Activated T-helper 17 cell treated with anti-CD3 and anti-CD28 coated beads, Interleukin-2, amount 50 U/mL, for 72 hours (primary cell): ENCODE data around the gene CEP120. TPM values are rescaled to one million over a fixed set of nuclear protein-coding genes. Genes with fewer than 3 reads are reported as not detected.

Experiments used
- ATAC-seq: fragments of 150-1000 bp; cut with Tn5 transposase; replicated peaks from 2 replicates; pipeline ENCODE4 v1.10.0; 2021; ENCODE audit warnings: mild to moderate bottlenecking, moderate library complexity
- H3K27ac Mint-ChIP-seq: one replicate; pipeline ENCODE4 v1.8.0; 2022; ENCODE audit warnings: mixed read lengths
- H3K27me3 Mint-ChIP-seq: one replicate; pipeline ENCODE4 v1.8.0; 2022; ENCODE audit warnings: mixed read lengths
- H3K36me3 Mint-ChIP-seq: one replicate; pipeline ENCODE4 v1.8.0; 2022; ENCODE audit warnings: low read depth, mild to moderate bottlenecking, mixed read lengths
- H3K4me1 Mint-ChIP-seq: one replicate; pipeline ENCODE4 v1.8.0; 2022; ENCODE audit warnings: mixed read lengths
- H3K4me3 Mint-ChIP-seq: one replicate; pipeline ENCODE4 v1.8.0; 2022; ENCODE audit warnings: mild to moderate bottlenecking, mixed read lengths
- H3K9me3 Mint-ChIP-seq: one replicate; pipeline ENCODE4 v1.8.0; 2022; ENCODE audit warnings: mixed read lengths
- total RNA-seq, 2 donors: library from RNA; stranded (reverse); gene quantifications; one replicate each; pipeline ENCODE4 v1.2.3, GENCODE V29; 2022

Gene CEP120
- total RNA-seq, 2 donors from 2014 or later, result 20.3 to 34.5 TPM

DNA sequence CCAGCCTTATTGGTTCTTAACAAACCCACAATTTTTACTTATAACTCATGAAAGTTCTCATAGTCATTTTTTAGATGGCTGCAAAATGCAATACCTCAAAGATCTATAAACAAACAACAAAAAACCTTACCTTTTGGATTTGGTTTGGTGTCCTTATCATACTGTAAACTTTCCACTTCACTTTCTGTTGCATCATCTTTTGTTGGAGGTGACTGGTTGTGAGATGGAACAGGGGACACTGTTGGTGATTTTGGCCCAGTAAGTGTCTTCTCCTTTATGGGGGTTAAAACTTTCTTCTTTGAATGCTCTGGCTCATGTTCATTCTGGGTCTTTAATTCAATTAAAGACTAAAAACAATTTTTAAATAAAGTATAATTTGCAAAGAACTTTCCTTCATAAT, 33.4 kb downstream of the CEP120 start:
- Mint-ChIP-seq H3K27me3 (no peaks in the 10 kb centered on the region), H3K4me1 (no peaks in the 10 kb centered on the region), H3K9me3 (no peaks in the 10 kb centered on the region), H3K27ac (no peak overlapping the region), H3K4me3 (no peak overlapping the region), H3K36me3 (peaks cover 95% of the 10 kb centered on the region)
- ATAC-seq, result no peak

DNA sequence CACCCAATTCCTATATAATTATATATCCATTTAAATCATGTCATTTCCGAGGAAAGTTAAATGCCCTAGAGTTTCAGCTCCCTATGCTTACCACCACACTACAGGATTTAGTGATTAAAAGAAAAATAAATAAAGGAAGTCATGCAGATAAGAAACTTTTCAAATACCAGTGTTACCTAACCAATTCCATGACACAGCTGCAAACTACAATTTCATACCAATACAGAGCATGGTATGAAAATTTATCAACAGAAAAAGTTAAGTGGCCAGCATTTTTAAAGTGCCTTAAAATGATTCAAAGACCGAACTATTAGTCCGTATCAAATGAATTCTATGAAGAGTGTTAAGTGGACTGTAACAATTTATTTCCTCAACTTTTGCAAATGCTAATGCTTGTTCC, 35.9 kb downstream of the CEP120 start:
- H3K36me3 Mint-ChIP-seq, result peaks cover 94% of the 10 kb centered on the region
- no peaks in the 10 kb centered on the region for H3K4me1 Mint-ChIP-seq
- no peaks in the 10 kb centered on the region for H3K27me3 Mint-ChIP-seq

DNA sequence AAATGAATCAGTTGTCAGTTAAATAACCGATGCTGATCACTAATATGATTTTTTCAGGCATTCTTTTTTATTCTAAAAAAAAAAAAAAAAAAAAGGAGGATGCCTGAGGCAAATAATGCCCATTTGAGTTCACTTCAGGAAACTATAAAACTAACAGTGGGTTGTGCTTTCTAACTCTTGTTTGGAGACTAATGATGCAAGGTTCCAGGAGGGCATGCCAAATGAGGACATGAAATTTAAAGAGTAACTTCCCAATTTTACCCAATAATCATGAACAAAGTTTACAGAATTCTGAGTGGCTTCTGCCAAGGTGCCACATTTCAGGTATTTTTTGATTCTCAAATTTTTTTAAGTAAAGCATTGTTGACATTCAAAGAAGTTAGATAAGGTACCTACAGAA, 41.0 kb downstream of the CEP120 start:
- H3K4me1 Mint-ChIP-seq, result no peaks in the 10 kb centered on the region
- no peak overlapping the region for H3K4me3 Mint-ChIP-seq
- H3K27me3 Mint-ChIP-seq, result no peaks in the 10 kb centered on the region
- no peak overlapping the region for H3K27ac Mint-ChIP-seq
- no peaks in the 10 kb centered on the region for H3K9me3 Mint-ChIP-seq
- ATAC-seq, result no peak
- peaks cover 97% of the 10 kb centered on the region for H3K36me3 Mint-ChIP-seq

More for the DNA sequence above, 35.9 kb downstream of the CEP120 start:
- H3K4me3 Mint-ChIP-seq, result no peak overlapping the region
- H3K9me3 Mint-ChIP-seq, result no peaks in the 10 kb centered on the region
- no peak for ATAC-seq
- H3K27ac Mint-ChIP-seq, result no peak overlapping the region

DNA sequence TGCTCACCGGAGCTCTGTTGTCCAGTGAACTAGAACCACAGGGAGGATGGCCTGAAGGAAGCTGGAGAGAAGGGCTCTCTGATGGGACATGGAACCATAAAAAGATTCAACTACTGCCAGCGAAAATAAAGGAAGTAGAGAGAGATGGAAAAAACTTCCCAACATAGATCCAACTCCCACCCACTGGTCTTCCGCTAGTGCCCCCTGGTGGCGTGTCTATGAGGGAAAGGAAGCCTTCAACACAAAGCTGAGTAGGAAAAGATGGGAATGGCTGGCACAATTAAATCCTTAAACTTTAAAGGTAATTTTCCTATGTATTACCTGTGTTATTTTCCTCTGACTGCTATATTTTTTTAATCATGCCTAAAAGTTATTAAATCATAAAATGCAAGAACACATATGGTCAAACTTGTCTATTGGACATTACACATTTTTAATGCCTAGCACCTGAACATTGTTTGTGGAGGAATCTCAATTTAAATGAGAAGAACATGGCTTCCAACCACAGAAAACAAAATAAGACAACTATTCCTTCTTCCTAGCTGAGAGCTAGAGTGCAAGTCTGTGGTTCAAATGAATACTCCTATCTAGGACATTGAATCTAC, 51.5 kb downstream of the CEP120 start:
- no peak for ATAC-seq
- Mint-ChIP-seq H3K4me3 (no peak overlapping the region), H3K4me1 (peaks cover 7% of the 10 kb centered on the region), H3K36me3 (peaks cover 74% of the 10 kb centered on the region), H3K27me3 (no peaks in the 10 kb centered on the region), H3K27ac (no peak overlapping the region), H3K9me3 (no peaks in the 10 kb centered on the region)

DNA sequence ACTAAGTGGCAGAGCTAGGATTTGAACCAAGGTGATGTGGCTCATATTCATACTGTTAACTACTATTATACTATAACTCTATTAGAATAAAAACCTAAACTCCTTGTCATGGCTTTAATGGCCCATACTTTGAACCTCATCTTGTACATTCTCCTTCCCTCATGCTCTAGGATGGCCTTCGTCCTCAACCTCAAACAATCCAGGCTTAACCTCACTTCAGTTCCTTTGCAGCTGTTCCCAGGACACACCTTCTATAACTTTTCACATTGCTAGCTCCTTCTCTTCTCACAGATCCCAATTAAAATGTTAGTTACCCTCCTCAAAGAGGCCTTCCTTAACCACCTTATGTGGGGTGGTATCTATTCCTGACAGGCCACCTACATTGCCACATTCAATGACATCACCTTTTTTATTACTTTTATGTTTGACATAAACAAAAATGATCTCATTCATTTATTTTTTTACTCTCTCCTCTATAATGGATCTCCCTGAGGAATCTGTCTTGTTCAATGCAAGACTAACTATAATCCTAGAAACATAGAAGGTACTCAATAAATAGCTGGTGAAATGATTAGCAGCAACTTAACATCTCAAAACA, 53.7 kb downstream of the CEP120 start:
- Mint-ChIP-seq H3K4me1 (peaks cover 9% of the 10 kb centered on the region), H3K4me3 (no peak overlapping the region), H3K36me3 (peaks cover 64% of the 10 kb centered on the region), H3K9me3 (no peaks in the 10 kb centered on the region), H3K27me3 (no peaks in the 10 kb centered on the region), H3K27ac (peak overlapping the region; percentile 2)
- no peak for ATAC-seq

DNA sequence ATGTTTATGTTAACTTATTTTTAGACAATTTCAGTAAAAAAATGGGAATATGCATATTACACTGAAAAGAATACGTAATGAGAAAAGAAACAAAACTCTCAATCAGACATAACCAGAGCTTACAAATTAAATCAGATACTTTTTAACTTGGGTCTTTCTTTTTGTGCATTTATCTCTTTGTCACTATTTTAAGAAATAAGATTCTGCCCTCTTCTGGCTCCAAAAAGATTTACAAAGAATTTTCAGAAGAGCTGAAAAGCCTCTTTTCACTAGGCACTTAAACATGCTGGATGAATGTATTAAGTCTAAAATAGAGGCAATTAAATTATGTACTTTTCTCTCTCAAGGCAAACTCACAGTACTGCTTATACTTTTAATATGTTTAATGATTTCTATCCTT, 55.5 kb downstream of the CEP120 start:
- H3K36me3 Mint-ChIP-seq, result peaks cover 57% of the 10 kb centered on the region
- no peak overlapping the region for H3K4me3 Mint-ChIP-seq
- no peaks in the 10 kb centered on the region for H3K9me3 Mint-ChIP-seq
- ATAC-seq, result no peak
- H3K27ac Mint-ChIP-seq, result no peak overlapping the region
- no peaks in the 10 kb centered on the region for H3K27me3 Mint-ChIP-seq
- H3K4me1 Mint-ChIP-seq, result peaks cover 9% of the 10 kb centered on the region

DNA sequence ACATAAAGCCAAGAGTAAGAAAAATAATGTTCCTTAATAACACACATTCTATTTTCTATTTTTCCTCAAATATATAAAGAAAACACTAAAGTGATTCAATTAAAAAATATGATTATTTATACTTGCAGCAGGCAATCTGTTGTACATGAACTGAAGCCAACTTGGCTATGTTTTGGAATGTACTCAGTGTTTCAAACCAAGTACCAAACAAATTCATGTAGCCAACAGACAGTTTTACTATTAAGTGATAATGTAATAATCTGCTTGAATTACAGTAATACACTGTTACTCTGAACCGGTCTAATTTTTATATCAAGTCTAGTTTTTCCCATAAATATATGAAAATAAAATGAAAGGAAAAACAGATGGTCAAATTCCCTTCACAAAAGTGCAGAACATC, 58.0 kb downstream of the CEP120 start:
- H3K4me3 Mint-ChIP-seq, result no peak overlapping the region
- peaks cover 5% of the 10 kb centered on the region for H3K4me1 Mint-ChIP-seq
- no peak overlapping the region for H3K27ac Mint-ChIP-seq
- ATAC-seq, result no peak
- H3K27me3 Mint-ChIP-seq, result no peaks in the 10 kb centered on the region
- peaks cover 61% of the 10 kb centered on the region for H3K36me3 Mint-ChIP-seq
- no peaks in the 10 kb centered on the region for H3K9me3 Mint-ChIP-seq

DNA sequence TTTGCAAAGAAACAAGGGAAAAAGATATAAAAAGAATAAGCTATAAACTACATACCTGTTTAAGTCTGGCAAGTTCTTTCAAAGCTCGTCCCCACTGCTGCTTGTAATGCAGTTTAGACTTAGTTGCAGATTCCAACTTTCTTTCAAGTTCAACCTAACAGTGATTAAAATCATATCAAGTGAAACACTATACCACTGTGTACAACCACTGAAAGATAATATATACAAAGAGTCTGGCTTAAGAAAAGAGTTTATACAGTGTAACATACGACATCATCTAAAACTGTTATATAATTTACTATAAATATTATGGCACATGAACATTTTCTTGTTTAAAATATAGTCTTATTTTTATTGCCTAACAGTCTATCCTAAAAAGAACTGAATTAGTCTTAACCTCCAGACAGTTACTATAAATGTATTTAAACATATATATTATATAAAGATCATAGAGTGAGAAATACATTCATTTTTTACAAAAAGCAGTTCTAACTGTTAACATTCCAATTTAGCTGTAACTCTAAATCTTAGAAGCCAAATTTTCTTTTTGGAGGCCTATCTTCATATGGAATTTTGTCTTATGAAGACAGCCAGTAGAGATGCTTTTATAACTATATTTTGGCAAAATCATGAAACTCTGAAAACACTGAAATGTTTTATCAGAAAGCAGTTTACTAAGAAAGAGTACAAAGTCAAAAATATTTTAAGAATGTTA, 58.6 kb downstream of the CEP120 start:
- Mint-ChIP-seq H3K27me3 (no peaks in the 10 kb centered on the region), H3K9me3 (no peaks in the 10 kb centered on the region), H3K4me3 (no peak overlapping the region), H3K27ac (no peak overlapping the region), H3K4me1 (peaks cover 5% of the 10 kb centered on the region), H3K36me3 (peaks cover 66% of the 10 kb centered on the region)
- ATAC-seq, result no peak

DNA sequence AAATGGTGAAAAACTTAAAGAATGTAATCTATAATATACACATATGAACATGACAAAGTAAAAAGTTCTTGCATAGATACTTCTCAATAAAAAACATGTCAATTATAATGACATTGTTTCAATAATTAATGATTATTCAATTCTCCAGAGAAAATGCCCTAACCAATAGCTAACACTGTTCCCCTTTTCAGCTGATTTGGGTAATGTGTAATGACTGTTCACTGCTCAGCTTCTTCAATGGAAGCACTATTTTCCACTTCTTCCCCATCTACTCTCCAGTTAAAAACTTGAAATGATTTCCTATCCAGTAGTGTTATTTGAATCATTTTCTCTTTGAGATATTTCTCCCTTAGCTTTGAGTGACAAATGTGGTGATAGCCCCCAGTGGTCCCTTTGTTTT, 62.3 kb downstream of the CEP120 start:
- Mint-ChIP-seq H3K4me3 (no peak overlapping the region), H3K27ac (no peak overlapping the region), H3K27me3 (no peaks in the 10 kb centered on the region), H3K4me1 (no peaks in the 10 kb centered on the region), H3K9me3 (peaks cover 3% of the 10 kb centered on the region), H3K36me3 (peaks cover 84% of the 10 kb centered on the region)
- ATAC-seq, result no peak

DNA sequence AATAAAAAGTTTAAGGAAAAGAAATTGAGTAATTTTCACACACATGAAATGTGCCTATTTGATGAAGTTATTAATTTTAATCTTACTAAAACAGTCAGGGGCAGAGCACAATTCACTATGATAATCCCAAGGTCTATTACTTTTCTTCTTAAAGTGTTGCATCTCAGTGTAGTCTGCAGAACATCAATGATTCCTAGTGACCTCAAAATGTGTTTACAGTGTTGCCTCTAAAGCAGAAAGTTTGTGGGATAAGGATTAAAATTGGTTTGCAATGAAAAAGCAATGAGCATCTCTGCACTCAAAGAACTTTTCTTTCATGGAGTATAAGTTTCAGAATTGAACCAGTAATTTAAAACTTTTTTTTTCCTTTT, 63.0 kb downstream of the CEP120 start:
- Mint-ChIP-seq H3K27me3 (no peaks in the 10 kb centered on the region), H3K36me3 (peaks cover 78% of the 10 kb centered on the region), H3K9me3 (peaks cover 3% of the 10 kb centered on the region), H3K4me3 (no peak overlapping the region), H3K27ac (no peak overlapping the region), H3K4me1 (no peaks in the 10 kb centered on the region)
- no peak for ATAC-seq

DNA sequence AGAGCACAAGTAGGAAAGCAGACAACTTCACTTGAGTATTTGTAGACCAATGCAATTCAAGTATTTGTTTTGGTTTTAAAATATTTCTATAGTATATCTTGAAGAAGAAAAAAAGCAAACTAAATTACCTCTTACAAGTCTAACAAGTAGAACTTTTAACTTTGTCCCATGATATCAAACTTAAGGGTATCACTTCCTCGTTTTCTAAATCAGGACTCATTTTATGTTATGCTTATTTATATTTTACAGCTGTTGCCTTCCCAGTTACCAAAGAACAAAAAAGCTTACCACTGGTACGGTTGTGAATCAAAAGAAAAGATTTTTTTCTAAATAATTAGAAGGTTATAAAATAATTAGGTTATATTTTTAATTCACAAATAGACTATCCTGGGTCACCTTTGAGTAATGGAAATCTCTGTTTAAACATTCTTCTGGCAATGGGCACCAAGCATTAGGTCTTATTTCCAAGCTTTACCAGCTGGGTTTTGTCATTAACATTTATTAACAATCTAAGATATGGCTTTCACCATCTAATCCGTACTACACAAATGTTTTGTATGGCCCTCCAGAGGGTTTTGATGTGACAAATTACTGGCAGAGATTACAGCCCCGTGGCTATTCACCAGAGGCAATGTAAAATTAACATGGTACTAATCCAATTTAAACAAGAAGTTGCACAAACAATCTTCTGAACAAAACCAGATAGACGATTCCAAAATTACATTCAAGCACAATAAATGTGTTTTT, 63.6 kb downstream of the CEP120 start:
- Mint-ChIP-seq H3K27ac (no peak overlapping the region), H3K9me3 (peaks cover 3% of the 10 kb centered on the region), H3K4me1 (no peaks in the 10 kb centered on the region), H3K36me3 (peaks cover 78% of the 10 kb centered on the region), H3K4me3 (no peak overlapping the region), H3K27me3 (no peaks in the 10 kb centered on the region)
- no peak for ATAC-seq

DNA sequence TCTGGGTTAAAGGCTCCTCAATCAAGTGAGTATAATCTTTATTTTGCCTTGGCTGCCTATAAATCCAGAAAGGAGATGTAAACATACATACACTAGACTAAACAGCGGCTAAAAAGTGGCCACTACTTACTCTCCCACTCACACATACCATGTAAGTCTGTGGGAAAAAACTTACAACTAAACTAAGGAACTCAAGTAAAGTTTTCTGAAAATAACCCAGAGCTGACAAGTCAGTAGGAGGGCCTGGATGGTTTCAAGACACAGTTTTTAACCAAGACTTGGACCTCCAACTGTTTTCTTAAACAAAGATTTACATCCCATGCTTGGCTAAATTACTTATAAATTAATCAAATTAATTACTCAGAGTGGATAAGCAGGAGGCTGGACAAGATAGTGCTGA, 64.5 kb downstream of the CEP120 start:
- H3K9me3 Mint-ChIP-seq, result peaks cover 3% of the 10 kb centered on the region
- ATAC-seq, result no peak
- H3K27ac Mint-ChIP-seq, result no peak overlapping the region
- H3K36me3 Mint-ChIP-seq, result peaks cover 77% of the 10 kb centered on the region
- H3K4me1 Mint-ChIP-seq, result no peaks in the 10 kb centered on the region
- no peaks in the 10 kb centered on the region for H3K27me3 Mint-ChIP-seq
- H3K4me3 Mint-ChIP-seq, result no peak overlapping the region

DNA sequence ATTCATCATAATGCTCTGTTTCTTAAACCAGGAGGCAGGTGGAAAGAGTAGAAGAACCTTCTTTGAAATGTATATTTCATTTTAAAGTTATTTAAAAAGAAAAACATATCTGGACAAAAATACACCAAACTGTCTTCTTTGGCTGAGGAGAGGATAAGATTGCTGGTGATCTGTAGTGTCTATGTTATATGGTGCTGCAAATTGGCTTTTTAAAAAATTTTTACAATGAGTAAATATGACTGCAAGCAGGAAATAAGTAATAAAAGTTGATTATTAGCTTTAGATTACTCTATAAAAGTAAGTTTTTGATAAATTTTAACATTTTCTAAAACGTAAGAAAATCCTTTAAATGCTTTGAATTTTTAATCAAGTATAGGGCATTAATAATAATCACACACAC, 64.9 kb downstream of the CEP120 start:
- Mint-ChIP-seq H3K27me3 (no peaks in the 10 kb centered on the region), H3K36me3 (peaks cover 73% of the 10 kb centered on the region), H3K4me3 (no peak overlapping the region), H3K4me1 (no peaks in the 10 kb centered on the region), H3K9me3 (peaks cover 3% of the 10 kb centered on the region), H3K27ac (no peak overlapping the region)
- no peak for ATAC-seq

DNA sequence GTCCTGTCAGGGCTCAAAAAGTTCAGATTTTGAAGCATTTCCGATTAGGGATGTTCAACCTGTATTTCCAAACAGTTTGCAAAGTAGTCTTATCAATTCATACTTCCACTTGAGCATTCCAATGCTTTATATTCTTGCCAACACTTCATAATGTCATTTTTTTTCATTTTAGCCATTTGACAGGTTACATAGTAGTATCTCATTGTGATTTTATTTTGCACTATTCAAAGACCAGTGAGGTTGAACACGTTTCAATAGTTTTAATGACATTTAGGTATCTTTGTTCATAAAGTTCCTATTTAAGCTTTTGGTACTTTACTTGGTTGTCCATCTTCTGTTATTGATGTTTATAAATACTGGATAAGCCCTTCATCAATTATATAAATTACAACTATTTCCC, 71.4 kb downstream of the CEP120 start:
- H3K4me3 Mint-ChIP-seq, result no peak overlapping the region
- H3K27me3 Mint-ChIP-seq, result no peaks in the 10 kb centered on the region
- no peaks in the 10 kb centered on the region for H3K4me1 Mint-ChIP-seq
- no peak overlapping the region for H3K27ac Mint-ChIP-seq
- no peak for ATAC-seq
- no peaks in the 10 kb centered on the region for H3K9me3 Mint-ChIP-seq
- H3K36me3 Mint-ChIP-seq, result peaks cover 49% of the 10 kb centered on the region

DNA sequence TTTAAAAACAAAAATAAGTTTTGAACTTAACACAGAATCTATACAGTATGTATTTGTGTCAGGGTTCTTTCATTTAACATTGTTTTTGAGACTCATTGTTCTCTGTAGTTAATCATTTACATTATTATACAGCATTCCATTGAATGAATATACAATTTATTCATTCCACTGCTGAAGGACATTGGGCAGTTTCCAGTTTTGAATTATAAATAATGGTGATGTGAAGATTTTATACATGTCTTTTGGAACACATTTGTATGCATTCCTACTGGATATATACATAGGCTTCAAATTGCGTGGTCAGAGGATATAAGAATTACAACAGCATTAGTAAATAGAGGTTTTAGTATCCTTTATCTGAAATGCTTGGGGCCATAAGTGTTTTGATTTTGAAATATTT, 72.0 kb downstream of the CEP120 start:
- Mint-ChIP-seq H3K4me1 (no peaks in the 10 kb centered on the region), H3K27ac (no peak overlapping the region), H3K4me3 (no peak overlapping the region), H3K36me3 (peaks cover 49% of the 10 kb centered on the region), H3K27me3 (no peaks in the 10 kb centered on the region), H3K9me3 (no peaks in the 10 kb centered on the region)
- no peak for ATAC-seq
